SK-N-SH treated with all-trans-retinoic acid at 6 μM for 48 hours (cell line): ENCODE measurements around the gene DNAJC5G.

Experiments used
- BACH2 ChIP-seq: fragments of 250-450 bp; sonication (Bioruptor Pico); IDR thresholded peaks from 2 replicates; pipeline ENCODE4 v1.9.0; 2021; ENCODE audit warnings: mild to moderate bottlenecking, borderline replicate concordance
- CREB5 ChIP-seq: fragments of 250-450 bp; sonication (Bioruptor Pico); IDR thresholded peaks from 2 replicates; pipeline ENCODE4 v1.5.1; 2020; ENCODE audit warnings: low read depth, mild to moderate bottlenecking, moderate library complexity
- CSRNP3 ChIP-seq: fragments of 250-450 bp; sonication (Bioruptor Pico); IDR thresholded peaks from 2 replicates; pipeline ENCODE4 v1.5.1; 2021; ENCODE audit warnings: mild to moderate bottlenecking, moderate library complexity
- GLIS3 ChIP-seq: fragments of 250-450 bp; sonication (Bioruptor Pico); IDR thresholded peaks from 2 replicates; pipeline ENCODE4 v1.5.0; 2020; ENCODE audit warnings: mild to moderate bottlenecking, moderate library complexity
- ISL1 ChIP-seq: fragments of 250-450 bp; sonication (Bioruptor Pico); IDR thresholded peaks from 2 replicates; pipeline ENCODE4 v2.1.2; 2022; ENCODE audit warnings: mild to moderate bottlenecking, moderate library complexity
- PPARA ChIP-seq: fragments of 250-450 bp; sonication (Bioruptor Pico); IDR thresholded peaks from 2 replicates; pipeline ENCODE4 v1.5.0; 2020; ENCODE audit warnings: mild to moderate bottlenecking, borderline replicate concordance
- RARB ChIP-seq: fragments of 250-450 bp; sonication (Bioruptor Pico); IDR thresholded peaks from 2 replicates; pipeline ENCODE4 v1.8.0; 2021; ENCODE audit warnings: mild to moderate bottlenecking, moderate library complexity
- TCF4 ChIP-seq: fragments of 250-450 bp; sonication (Bioruptor Pico); IDR thresholded peaks from 2 replicates; pipeline ENCODE4 v1.8.0; 2021; ENCODE audit warnings: mild to moderate bottlenecking, moderate library complexity, borderline replicate concordance
- ZC3H10 ChIP-seq: fragments of 250-450 bp; sonication (Bioruptor Pico); IDR thresholded peaks from 2 replicates; pipeline ENCODE4 v1.5.1; 2021; ENCODE audit warnings: mild to moderate bottlenecking, moderate library complexity
- ZFP30 ChIP-seq: fragments of 450-650 bp; formaldehyde crosslinking; IDR thresholded peaks from 2 replicates; pipeline ENCODE4 v1.5.0; 2022; ENCODE audit warnings: mild to moderate bottlenecking, moderate library complexity
- ZNF70 ChIP-seq: fragments of 450-650 bp; formaldehyde crosslinking; IDR thresholded peaks from 2 replicates; pipeline ENCODE4 v1.5.0; 2020; ENCODE audit warnings: mild to moderate bottlenecking, moderate library complexity

GRCh38 chr2:27240406-27240805 is 34.8 kb upstream of the DNAJC5G start:
- no peak for TF ChIP-seq RARB
- TF ChIP-seq GLIS3 (CRISPR knock-in tag), result no peak
- no peak for TF ChIP-seq ISL1 (CRISPR knock-in tag)
- no peak for TF ChIP-seq ZNF70
- TF ChIP-seq CREB5 (CRISPR knock-in tag), result no peak
- no peak for TF ChIP-seq TCF4 (CRISPR knock-in tag)
- TF ChIP-seq BACH2 (CRISPR knock-in tag), result no peak
- no peak for TF ChIP-seq PPARA (CRISPR knock-in tag)
- TF ChIP-seq CSRNP3 (CRISPR knock-in tag), result no peak
- no peak for TF ChIP-seq ZFP30 (CRISPR knock-in tag)
- TF ChIP-seq ZC3H10, result no peak
